GM23338 (cell line): ENCODE data around the gene E2F3. TPM values are rescaled to one million over a fixed set of nuclear protein-coding genes. Genes with fewer than 3 reads are reported as not detected.

Experiments
- ATAC-seq: fragments of 200-7000 bp; cut with Tn5 transposase; 3 replicates; pipeline ENCODE4 v1.9.1; 2020
- DNase-seq: peaks from one replicate; pipeline ENCODE4 v3.0.0-alpha.2; 2015; ENCODE audit warnings: low spot score
- H2AFZ ChIP-seq: fragments of 200-600 bp; sonication (generic); 2 replicates; pipeline ENCODE4 v1.8.0; 2016; ENCODE audit warnings: antibody characterized with exemption, mild to moderate bottlenecking, moderate library complexity
- H3F3A ChIP-seq: fragments of 200-600 bp; sonication (generic); replicated peaks from 2 replicates; pipeline ENCODE4 v1.8.0; 2017; ENCODE audit warnings: antibody characterized with exemption, mixed run types, low read depth
- H3K27ac ChIP-seq: fragments of 200-600 bp; sonication (generic); 2 replicates; pipeline ENCODE4 v1.6.1; 2016; ENCODE audit warnings: low read depth
- H3K27me3 ChIP-seq: fragments of 200-600 bp; sonication (generic); 2 replicates; pipeline ENCODE4 v1.8.0; 2016; ENCODE audit warnings: mild to moderate bottlenecking, mixed run types, moderate library complexity; ENCODE audit not compliant: insufficient read depth
- H3K36me3 ChIP-seq: fragments of 200-600 bp; sonication (generic); 2 replicates; pipeline ENCODE4 v1.8.0; 2016; ENCODE audit warnings: mild to moderate bottlenecking; ENCODE audit not compliant: insufficient read depth
- H3K4me1 ChIP-seq: fragments of 200-600 bp; sonication (generic); 2 replicates; pipeline ENCODE4 v1.8.0; 2016; ENCODE audit warnings: mild to moderate bottlenecking, moderate library complexity; ENCODE audit not compliant: insufficient read depth
- H3K4me2 ChIP-seq: fragments of 200-600 bp; sonication (generic); 2 replicates; pipeline ENCODE4 v1.7.1; 2017; ENCODE audit warnings: mixed run types
- H3K4me3 ChIP-seq: fragments of 200-600 bp; sonication (generic); 2 replicates; pipeline ENCODE4 v1.6.1; 2016; ENCODE audit warnings: mixed run types
- H3K79me2 ChIP-seq: fragments of 200-600 bp; sonication (generic); replicated peaks from 2 replicates; pipeline ENCODE4 v1.8.0; 2017; ENCODE audit warnings: mild to moderate bottlenecking; ENCODE audit not compliant: insufficient read depth
- H3K9me2 ChIP-seq: fragments of 200-600 bp; sonication (generic); 2 replicates; pipeline ENCODE4 v1.8.0; 2017; ENCODE audit not compliant: insufficient read depth
- H4K20me1 ChIP-seq: fragments of 200-600 bp; sonication (generic); replicated peaks from 2 replicates; pipeline ENCODE4 v1.8.0; 2017; ENCODE audit warnings: mild to moderate bottlenecking; ENCODE audit not compliant: insufficient read depth
- H3K27ac Mint-ChIP-seq: 2 replicates; pipeline ENCODE4 v1.8.0; 2020; ENCODE audit warnings: inconsistent platforms, mild to moderate bottlenecking, moderate library complexity, mixed read lengths
- H3K27me3 Mint-ChIP-seq: 3 replicates; pipeline ENCODE4 v1.8.0; 2022; ENCODE audit warnings: low read depth, mild to moderate bottlenecking, moderate library complexity, mixed read lengths, inconsistent platforms; ENCODE audit not compliant: insufficient read depth, poor library complexity
- H3K36me3 Mint-ChIP-seq: 3 replicates; pipeline ENCODE4 v1.8.0; 2021; ENCODE audit warnings: low read depth, mild to moderate bottlenecking, inconsistent platforms, moderate library complexity, mixed read lengths
- H3K4me1 Mint-ChIP-seq: 3 replicates; pipeline ENCODE4 v1.8.0; 2020; ENCODE audit warnings: mild to moderate bottlenecking, inconsistent platforms, mixed read lengths
- H3K4me3 Mint-ChIP-seq: 3 replicates; pipeline ENCODE4 v1.8.0; 2021; ENCODE audit warnings: moderate library complexity, mild to moderate bottlenecking, inconsistent platforms, mixed read lengths
- H3K9me3 Mint-ChIP-seq: 3 replicates; pipeline ENCODE4 v1.8.0; 2020; ENCODE audit warnings: moderate library complexity, mild to moderate bottlenecking, inconsistent platforms, mixed read lengths
- CREB1 ChIP-seq: fragments of 250-450 bp; sonication (Bioruptor Pico); IDR thresholded peaks from 2 replicates; pipeline ENCODE4 v1.5.0; 2020; ENCODE audit warnings: low read depth, mild to moderate bottlenecking, moderate library complexity
- EZH2 ChIP-seq: fragments of 200-600 bp; sonication (generic); IDR thresholded peaks from one replicate; pipeline ENCODE4 v1.8.0; 2017; ENCODE audit warnings: antibody characterized with exemption, mild to moderate bottlenecking, low read depth; ENCODE audit not compliant: unreplicated experiment
- EZH2phosphoT487 ChIP-seq: fragments of 200-600 bp; sonication (generic); IDR thresholded peaks from one replicate; pipeline ENCODE4 v1.8.1; 2018; ENCODE audit warnings: antibody characterized with exemption; ENCODE audit not compliant: unreplicated experiment
- POLR2AphosphoS5 ChIP-seq: IDR thresholded peaks from 2 replicates; pipeline ENCODE4 v1.6.1; 2016; ENCODE audit warnings: antibody characterized with exemption, low read depth
- STAT1 ChIP-seq: IDR thresholded peaks from one replicate; pipeline ENCODE4 v1.6.1; 2016; ENCODE audit warnings: antibody characterized with exemption; ENCODE audit not compliant: unreplicated experiment
- ZNF114 ChIP-seq: fragments of 250-450 bp; sonication (Bioruptor Pico); IDR thresholded peaks from 2 replicates; pipeline ENCODE4 v1.5.0; 2020; ENCODE audit warnings: mild to moderate bottlenecking, moderate library complexity
- ZNF331 ChIP-seq: fragments of 250-450 bp; sonication (Bioruptor Pico); IDR thresholded peaks from 2 replicates; pipeline ENCODE4 v1.5.0; 2020; ENCODE audit warnings: low read depth, mild to moderate bottlenecking, moderate library complexity
- ZNF462 ChIP-seq: fragments of 250-450 bp; sonication (Bioruptor Pico); IDR thresholded peaks from 2 replicates; pipeline ENCODE4 v1.5.0; 2020; ENCODE audit warnings: mild to moderate bottlenecking, moderate library complexity
- polyA plus RNA-seq: library from polyadenylated mRNA; unstranded; fragments of >200 nt; fragmentation: Nextera tagmentation; extraction: Ambion mirVana; gene quantifications from 2 replicates; pipeline ENCODE4 v1.2.1, GENCODE V29; 2016
- total RNA-seq: library from RNA; depleted of rRNA; stranded (reverse); fragments of >200 nt; shearing (Covaris generic); gene quantifications from 2 replicates; pipeline ENCODE4 v1.2.3, GENCODE V29; 2014
- TF ChIP-seq, protein P1 (sequence below): IDR thresholded peaks from 2 replicates; pipeline ENCODE4 v1.6.1; 2016; ENCODE audit warnings: antibody characterized with exemption

E2F3 gene
- total and polyA plus RNA-seq, 2 experiments from 2014 or later, result 27.2 to 33.5 TPM

DNA sequence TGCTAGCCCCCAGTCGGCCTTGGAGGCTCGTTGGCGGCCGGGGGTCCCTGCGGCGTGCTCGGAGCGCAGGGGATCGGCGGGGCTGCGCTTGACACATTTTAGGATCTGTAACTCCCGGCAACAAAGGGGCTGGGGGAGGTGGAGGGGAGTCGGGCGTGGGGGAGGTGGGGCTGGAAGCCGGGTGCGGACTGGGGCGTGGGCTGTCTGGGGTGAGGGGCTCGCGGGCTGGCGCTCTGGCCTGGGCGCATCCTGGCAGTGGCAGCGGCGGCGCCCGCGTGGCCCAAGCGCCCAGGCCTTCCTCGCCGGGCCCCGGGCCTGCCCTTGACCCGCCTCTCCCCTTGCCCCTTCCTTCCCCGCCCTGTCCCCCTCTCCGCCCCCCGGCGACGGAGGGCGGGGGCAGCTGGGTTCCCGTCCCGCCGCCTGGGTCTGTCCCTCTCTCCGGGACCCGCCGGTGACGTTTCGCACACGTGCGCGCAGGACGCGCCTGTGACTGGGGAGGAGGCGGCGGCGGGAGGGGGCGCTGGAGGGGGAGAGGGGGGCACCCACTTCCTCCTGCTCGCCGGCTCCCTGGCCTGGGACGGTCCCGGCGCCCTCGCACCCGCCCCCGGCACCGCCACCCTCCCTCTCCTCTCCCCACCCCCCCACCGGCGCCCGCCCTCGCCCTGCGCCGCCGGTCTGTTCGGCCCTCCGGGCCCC lies 1.5 kb downstream of the E2F3 start:
- Histone ChIP-seq H3K36me3 (no peaks in the 10 kb centered on the region), H3K27ac (peak overlapping the region; percentile 96), H4K20me1 (peaks cover 32% of the 10 kb centered on the region), H3K4me3 (peak overlapping the region; percentile 91), H3K79me2 (peaks cover 58% of the 10 kb centered on the region), H3F3A (no peaks in the 10 kb centered on the region), H3K27me3 (no peaks in the 10 kb centered on the region), H3K9me2 (no peaks in the 10 kb centered on the region), H2AFZ (no peak overlapping the region), H3K4me1 (peaks cover 19% of the 10 kb centered on the region), H3K4me2 (peak overlapping the region; percentile 95)
- 0 out of 3 replicates have a peak, but pooled peaks cover 3% of the 10 kb centered on the region for H3K9me3 Mint-ChIP-seq
- DNase-seq (peak; percentile 89), ATAC-seq (peak; percentile 52)
- H3K36me3 Mint-ChIP-seq, result peaks cover 37% of the 10 kb centered on the region
- H3K27ac Mint-ChIP-seq, result peak overlapping the region; percentile 94
- H3K27me3 Mint-ChIP-seq, result peaks cover 24% of the 10 kb centered on the region
- peaks cover 26% of the 10 kb centered on the region for H3K4me1 Mint-ChIP-seq
- TF ChIP-seq ZNF114 (CRISPR knock-in tag), result no peak
- no peak for TF ChIP-seq EZH2
- TF ChIP-seq ZNF462 (CRISPR knock-in tag), result no peak
- no peak for TF ChIP-seq STAT1
- TF ChIP-seq, protein P1, sequence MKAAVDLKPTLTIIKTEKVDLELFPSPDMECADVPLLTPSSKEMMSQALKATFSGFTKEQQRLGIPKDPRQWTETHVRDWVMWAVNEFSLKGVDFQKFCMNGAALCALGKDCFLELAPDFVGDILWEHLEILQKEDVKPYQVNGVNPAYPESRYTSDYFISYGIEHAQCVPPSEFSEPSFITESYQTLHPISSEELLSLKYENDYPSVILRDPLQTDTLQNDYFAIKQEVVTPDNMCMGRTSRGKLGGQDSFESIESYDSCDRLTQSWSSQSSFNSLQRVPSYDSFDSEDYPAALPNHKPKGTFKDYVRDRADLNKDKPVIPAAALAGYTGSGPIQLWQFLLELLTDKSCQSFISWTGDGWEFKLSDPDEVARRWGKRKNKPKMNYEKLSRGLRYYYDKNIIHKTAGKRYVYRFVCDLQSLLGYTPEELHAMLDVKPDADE, result peak; percentile 27; the same call in 1 of the 2 replicates
- TF ChIP-seq CREB1 (CRISPR knock-in tag), result peak; percentile 78
- TF ChIP-seq ZNF331 (CRISPR knock-in tag), result no peak
- TF ChIP-seq POLR2AphosphoS5, result no peak; the same call in 1 of the 2 replicates
- TF ChIP-seq EZH2phosphoT487, result no peak
- peak overlapping the region; percentile 95 for H3K4me3 Mint-ChIP-seq
